ENCODE results near the gene MCTP1. TPM values are rescaled to one million over a fixed set of nuclear protein-coding genes. Genes with fewer than 3 reads are reported as not detected.

Gene MCTP1
- total RNA-seq, 1 experiment from 2014 or later, result 0.44 TPM

DNA sequence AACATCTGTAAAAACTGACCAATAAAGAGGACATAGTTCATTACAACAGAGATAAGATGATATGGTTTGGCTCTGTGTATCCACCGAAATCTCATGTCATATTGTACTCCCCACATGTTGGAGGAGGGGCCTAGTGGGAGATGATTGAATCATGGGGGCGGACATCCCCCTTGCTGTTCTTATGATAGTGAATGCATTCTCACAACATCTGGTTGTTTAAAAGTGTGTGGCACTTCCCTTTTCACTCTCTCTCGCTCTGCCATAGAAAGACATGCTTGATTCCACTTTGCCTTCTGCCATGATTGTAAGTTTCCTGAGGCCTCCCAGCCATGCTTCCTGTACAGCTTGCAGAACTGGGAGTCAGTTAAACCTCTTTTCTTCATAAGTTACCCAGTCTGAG is 373.6 kb downstream of the MCTP1 start:
- intact Hi-C loops (cut with micrococcal nuclease), result no loop called here
- Histone ChIP-seq H3K9me3 (ENCODE audit: control insufficient read depth in 1 of 2, insufficient read depth in 1 of 2, low read depth in 1 of 2, low read length in 2 of 2) (no peaks in the 10 kb centered on the region), H3K4me1 (ENCODE audit: control insufficient read depth in 1 of 2, insufficient read depth in 2 of 2, low read length in 2 of 2) (no peaks in the 10 kb centered on the region), H3K27ac (ENCODE audit: low read depth, low read length) (no peak overlapping the region), H4K20me1 (ENCODE audit: insufficient read depth) (no peaks in the 10 kb centered on the region), H3K27me3 (ENCODE audit: insufficient read depth, low read length) (no peaks in the 10 kb centered on the region), H3K9me2 (ENCODE audit: insufficient read depth) (no peaks in the 10 kb centered on the region), H3K9ac (ENCODE audit: low read length) (no peak overlapping the region), H3K79me2 (ENCODE audit: insufficient read depth, low read length) (no peaks in the 10 kb centered on the region), H3K36me3 (ENCODE audit: control insufficient read depth in 1 of 2, insufficient read depth in 2 of 2, low read length in 2 of 2) (no peaks in the 10 kb centered on the region), H2AFZ (ENCODE audit: low read depth, low read length, poor library complexity, severe bottlenecking) (no peak overlapping the region), H3K4me2 (ENCODE audit: low read length) (no peak overlapping the region), H3K4me3 (replicated peaks in 1 of 2; ENCODE audit: low read depth in 1 of 2, low read length in 2 of 2) (no peak overlapping the region)
- CTCF ChIA-PET, result no interaction called here
- ATAC-seq (no peak), DNase-seq (ENCODE audit: low read depth, low spot score) (no peak)
- POLR2A ChIA-PET, result no interaction called here
- RAD21 ChIA-PET (ENCODE audit: low non-redundant PET in 1 of 2, low total read pairs in 2 of 2, uncharacterized antibody in 2 of 2, unreplicated experiment in 2 of 2), result no interaction called here
- TF ChIP-seq, protein P1, sequence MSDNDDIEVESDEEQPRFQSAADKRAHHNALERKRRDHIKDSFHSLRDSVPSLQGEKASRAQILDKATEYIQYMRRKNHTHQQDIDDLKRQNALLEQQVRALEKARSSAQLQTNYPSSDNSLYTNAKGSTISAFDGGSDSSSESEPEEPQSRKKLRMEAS (IDR thresholded peaks at IDR 0.05), result no peak
- TF ChIP-seq POLR2AphosphoS5 (IDR thresholded peaks at IDR 0.05; ENCODE audit: low read depth, low read length), result no peak
- TF ChIP-seq SRF (IDR thresholded peaks at IDR 0.05; ENCODE audit: low read depth), result no peak
- no peak for TF ChIP-seq ELF1 (IDR thresholded peaks at IDR 0.05; ENCODE audit: borderline replicate concordance, low read depth)
- TF ChIP-seq CBX3 (IDR thresholded peaks at IDR 0.05; ENCODE audit: low read depth), result no peak
- no peak for TF ChIP-seq RAD21 (IDR thresholded peaks at IDR 0.05; ENCODE audit: low read depth)
- TF ChIP-seq POLR2A (IDR thresholded peaks at IDR 0.05; ENCODE audit: borderline replicate concordance, extremely low read depth, insufficient read depth, insufficient read length), result no peak
- TF ChIP-seq ZFX (IDR thresholded peaks at IDR 0.05), result no peak
- TF ChIP-seq EZH2phosphoT487 (IDR thresholded peaks at IDR 0.05; ENCODE audit: borderline replicate concordance), result no peak
- TF ChIP-seq, protein P2, sequence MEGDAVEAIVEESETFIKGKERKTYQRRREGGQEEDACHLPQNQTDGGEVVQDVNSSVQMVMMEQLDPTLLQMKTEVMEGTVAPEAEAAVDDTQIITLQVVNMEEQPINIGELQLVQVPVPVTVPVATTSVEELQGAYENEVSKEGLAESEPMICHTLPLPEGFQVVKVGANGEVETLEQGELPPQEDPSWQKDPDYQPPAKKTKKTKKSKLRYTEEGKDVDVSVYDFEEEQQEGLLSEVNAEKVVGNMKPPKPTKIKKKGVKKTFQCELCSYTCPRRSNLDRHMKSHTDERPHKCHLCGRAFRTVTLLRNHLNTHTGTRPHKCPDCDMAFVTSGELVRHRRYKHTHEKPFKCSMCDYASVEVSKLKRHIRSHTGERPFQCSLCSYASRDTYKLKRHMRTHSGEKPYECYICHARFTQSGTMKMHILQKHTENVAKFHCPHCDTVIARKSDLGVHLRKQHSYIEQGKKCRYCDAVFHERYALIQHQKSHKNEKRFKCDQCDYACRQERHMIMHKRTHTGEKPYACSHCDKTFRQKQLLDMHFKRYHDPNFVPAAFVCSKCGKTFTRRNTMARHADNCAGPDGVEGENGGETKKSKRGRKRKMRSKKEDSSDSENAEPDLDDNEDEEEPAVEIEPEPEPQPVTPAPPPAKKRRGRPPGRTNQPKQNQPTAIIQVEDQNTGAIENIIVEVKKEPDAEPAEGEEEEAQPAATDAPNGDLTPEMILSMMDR (IDR thresholded peaks at IDR 0.05 in 2 of 3, conservative IDR thresholded peaks at IDR 0.05 in 1 of 3; ENCODE audit: borderline replicate concordance in 1 of 3, insufficient read depth in 1 of 3, low read depth in 2 of 3, low read length in 2 of 3), result no peak
- no peak for TF ChIP-seq ZNF274 (IDR thresholded peaks at IDR 0.05; ENCODE audit: low read depth, low read length)
- TF ChIP-seq, protein P3, sequence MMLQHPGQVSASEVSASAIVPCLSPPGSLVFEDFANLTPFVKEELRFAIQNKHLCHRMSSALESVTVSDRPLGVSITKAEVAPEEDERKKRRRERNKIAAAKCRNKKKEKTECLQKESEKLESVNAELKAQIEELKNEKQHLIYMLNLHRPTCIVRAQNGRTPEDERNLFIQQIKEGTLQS (IDR thresholded peaks at IDR 0.05), result no peak
- TF ChIP-seq, protein P4, sequence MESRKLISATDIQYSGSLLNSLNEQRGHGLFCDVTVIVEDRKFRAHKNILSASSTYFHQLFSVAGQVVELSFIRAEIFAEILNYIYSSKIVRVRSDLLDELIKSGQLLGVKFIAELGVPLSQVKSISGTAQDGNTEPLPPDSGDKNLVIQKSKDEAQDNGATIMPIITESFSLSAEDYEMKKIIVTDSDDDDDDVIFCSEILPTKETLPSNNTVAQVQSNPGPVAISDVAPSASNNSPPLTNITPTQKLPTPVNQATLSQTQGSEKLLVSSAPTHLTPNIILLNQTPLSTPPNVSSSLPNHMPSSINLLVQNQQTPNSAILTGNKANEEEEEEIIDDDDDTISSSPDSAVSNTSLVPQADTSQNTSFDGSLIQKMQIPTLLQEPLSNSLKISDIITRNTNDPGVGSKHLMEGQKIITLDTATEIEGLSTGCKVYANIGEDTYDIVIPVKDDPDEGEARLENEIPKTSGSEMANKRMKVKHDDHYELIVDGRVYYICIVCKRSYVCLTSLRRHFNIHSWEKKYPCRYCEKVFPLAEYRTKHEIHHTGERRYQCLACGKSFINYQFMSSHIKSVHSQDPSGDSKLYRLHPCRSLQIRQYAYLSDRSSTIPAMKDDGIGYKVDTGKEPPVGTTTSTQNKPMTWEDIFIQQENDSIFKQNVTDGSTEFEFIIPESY (IDR thresholded peaks at IDR 0.05; ENCODE audit: extremely low read depth, insufficient replicate concordance, low read length), result no peak
- no peak for TF ChIP-seq EGR1 (IDR thresholded peaks at IDR 0.05; ENCODE audit: low read depth)
- no peak for TF ChIP-seq SP1 (IDR thresholded peaks at IDR 0.05; ENCODE audit: low read depth)
- no peak for TF ChIP-seq TCF7L2 (IDR thresholded peaks at IDR 0.05; ENCODE audit: borderline replicate concordance, extremely low read depth, insufficient read depth, insufficient read length)
- TF ChIP-seq JUND (IDR thresholded peaks at IDR 0.05), result no peak
- TF ChIP-seq FOSL1 (IDR thresholded peaks at IDR 0.05; ENCODE audit: low read depth), result no peak
- no TSS peak for BruUV-seq (replicated peaks)

All from HCT116 (cell line).